GM21515 (cell line): ENCODE data around the gene CLTCL1.
"Not testable (repeated sequence)": the region's sequence is repeated elsewhere in the genome, so short reads cannot be mapped to it uniquely, and the experiment has no call there.

ENCODE experiments used
- ATAC-seq: cut with Tn5 transposase; IDR thresholded peaks from one replicate; pipeline ENCODE4 v1.9.1; 2021; ENCODE audit not compliant: unreplicated experiment

CLTCL1 gene

GRCh38 chr22:19222242-19223005 lies 69.1 kb downstream of the CLTCL1 start:
- ATAC-seq, result no peak

GRCh38 chr22:19220867-19221266 lies 70.7 kb downstream of the CLTCL1 start:
- no peak for ATAC-seq

- ATAC-seq, result no peak
Measured at GRCh38 chr22:19218541-19219233, 72.8 kb downstream of the CLTCL1 start.

GRCh38 chr22:19216579-19216978 lies 74.9 kb downstream of the CLTCL1 start:
- no peak for ATAC-seq

GRCh38 chr22:19215360-19215759 lies 76.2 kb downstream of the CLTCL1 start:
- ATAC-seq, result no peak

GRCh38 chr22:19214078-19214473 lies 77.4 kb downstream of the CLTCL1 start:
- ATAC-seq, result no peak

- ATAC-seq, result no peak
Measured at GRCh38 chr22:19213442-19214077, 78.0 kb downstream of the CLTCL1 start.

GRCh38 chr22:19213001-19213400 lies 78.5 kb downstream of the CLTCL1 start:
- ATAC-seq, result no peak

GRCh38 chr22:19212302-19212870 lies 79.1 kb downstream of the CLTCL1 start:
- ATAC-seq, result no peak

- ATAC-seq, result no peak
Measured at GRCh38 chr22:19210188-19210587, 81.3 kb downstream of the CLTCL1 start.

GRCh38 chr22:19208287-19208847 lies 83.2 kb downstream of the CLTCL1 start:
- ATAC-seq, result no peak

GRCh38 chr22:19207884-19208283 lies 83.6 kb downstream of the CLTCL1 start:
- ATAC-seq, result no peak

- no peak for ATAC-seq
Measured at GRCh38 chr22:19207401-19207808, 84.1 kb downstream of the CLTCL1 start.

- no peak for ATAC-seq
Measured at GRCh38 chr22:19206287-19206686, 85.2 kb downstream of the CLTCL1 start.

GRCh38 chr22:19204640-19205039 lies 86.9 kb downstream of the CLTCL1 start:
- no peak for ATAC-seq

GRCh38 chr22:19203834-19204233 lies 87.7 kb downstream of the CLTCL1 start:
- no peak for ATAC-seq

GRCh38 chr22:19202799-19203186 lies 88.7 kb downstream of the CLTCL1 start:
- ATAC-seq, result not testable (repeated sequence)

- no peak for ATAC-seq
Measured at GRCh38 chr22:19201869-19202798, 89.4 kb downstream of the CLTCL1 start.

- ATAC-seq, result no peak
Measured at GRCh38 chr22:19201130-19201868, 90.2 kb downstream of the CLTCL1 start.

GRCh38 chr22:19199479-19199878 lies 92.0 kb downstream of the CLTCL1 start:
- ATAC-seq, result no peak
